IMR-90 (cell line): ENCODE measurements around the gene CNNM1. TPM values are rescaled to one million over a fixed set of nuclear protein-coding genes. Genes with fewer than 3 reads are reported as not detected.
A peak's percentile ranks its signal among the peaks of the same experiment; 100 is the strongest.

Source experiments
- ATAC-seq: fragments of 200-7000 bp; cut with Tn5 transposase; 2 replicates; pipeline ENCODE4 v1.9.1; 2020; ENCODE audit warnings: low read depth, mild to moderate bottlenecking, moderate library complexity
- BruUV-seq: library from RNA; stranded (reverse); fragments of 400-500 nt; replicated peaks from 2 replicates; lab custom pipeline; 2021; lab: Mats Ljungman, UMichigan
- CTCF ChIA-PET: fragments of 300-600 bp; formaldehyde crosslinking; extraction: SDS; loops from one replicate; lab custom pipeline; 2021; ENCODE audit warnings: antibody characterized with exemption; lab: Yijun Ruan, JAX
- POLR2A ChIA-PET: fragments of 300-600 bp; sonication (Branson Sonifier 250); formaldehyde crosslinking; loops from one replicate; lab custom pipeline; 2022; ENCODE audit warnings: antibody characterized with exemption; ENCODE audit not compliant: unreplicated experiment; lab: Charles Lee
- DNase-seq: peaks from one replicate; pipeline ENCODE4 v3.0.0; 2013
- H2AFZ ChIP-seq: replicated peaks from 2 replicates; pipeline ENCODE3; 2013; ENCODE audit warnings: low read length, mild to moderate bottlenecking; ENCODE audit not compliant: poor library complexity
- H2AK5ac ChIP-seq: 2 replicates; pipeline ENCODE4 v1.6.1; 2013; ENCODE audit warnings: low read depth, low read length, inconsistent platforms
- H2AK9ac ChIP-seq: replicated peaks from 2 replicates; pipeline ENCODE3; 2013; ENCODE audit warnings: mild to moderate bottlenecking, low read depth, low read length, moderate library complexity; ENCODE audit not compliant: poor library complexity
- H2BK120ac ChIP-seq: 2 replicates; pipeline ENCODE4 v1.6.1; 2013; ENCODE audit warnings: low read depth, low read length, inconsistent platforms
- H2BK15ac ChIP-seq: 3 replicates; pipeline ENCODE4 v1.6.1; 2013; ENCODE audit warnings: low read depth, low read length, inconsistent platforms
- H2BK20ac ChIP-seq: 2 replicates; pipeline ENCODE4 v1.6.1; 2013; ENCODE audit warnings: low read depth, mild to moderate bottlenecking, inconsistent platforms, low read length, moderate library complexity
- H2BK5ac ChIP-seq: 2 replicates; pipeline ENCODE4 v1.6.1; 2013; ENCODE audit warnings: mild to moderate bottlenecking, low read depth, low read length, inconsistent platforms; ENCODE audit not compliant: poor library complexity, severe bottlenecking
- H3K14ac ChIP-seq: replicated peaks from 2 replicates; pipeline ENCODE4 v1.6.1; 2013; ENCODE audit warnings: low read depth, low read length, inconsistent platforms
- H3K18ac ChIP-seq: 2 replicates; pipeline ENCODE4 v1.6.1; 2013; ENCODE audit warnings: low read depth, low read length, control low read depth
- H3K23ac ChIP-seq: 2 replicates; pipeline ENCODE4 v1.6.1; 2013; ENCODE audit warnings: low read depth, low read length, inconsistent platforms
- H3K27ac ChIP-seq: 2 replicates; pipeline ENCODE4 v1.5.1; 2013; ENCODE audit warnings: mild to moderate bottlenecking, control low read depth, low read length; ENCODE audit not compliant: insufficient read depth
- H3K27me3 ChIP-seq: 2 replicates; pipeline ENCODE4 v1.6.1; 2013; ENCODE audit warnings: low read length; ENCODE audit not compliant: control insufficient read depth, insufficient read depth
- H3K36me3 ChIP-seq: 2 replicates; pipeline ENCODE4 v1.6.1; 2013; ENCODE audit warnings: low read length, mixed read lengths; ENCODE audit not compliant: control insufficient read depth, insufficient read depth
- H3K4ac ChIP-seq: 2 replicates; pipeline ENCODE4 v1.6.1; 2013; ENCODE audit warnings: low read depth, low read length, inconsistent platforms
- H3K4me1 ChIP-seq: 2 replicates; pipeline ENCODE4 v1.6.1; 2013; ENCODE audit warnings: low read length, mixed read lengths; ENCODE audit not compliant: control insufficient read depth, insufficient read depth
- H3K4me2 ChIP-seq: 2 replicates; pipeline ENCODE4 v1.6.1; 2013; ENCODE audit warnings: low read depth, mild to moderate bottlenecking, control low read depth, low read length, moderate library complexity
- H3K4me3 ChIP-seq: 2 replicates; pipeline ENCODE4 v1.5.1; 2013; ENCODE audit warnings: low read depth, mild to moderate bottlenecking, control low read depth, low read length, moderate library complexity; ENCODE audit not compliant: insufficient read depth
- H3K56ac ChIP-seq: 2 replicates; pipeline ENCODE4 v1.6.1; 2013; ENCODE audit warnings: low read length, inconsistent platforms; ENCODE audit not compliant: insufficient read depth; ENCODE audit errors: extremely low read depth
- H3K79me1 ChIP-seq, 2 experiments: 2 replicates each; pipeline ENCODE4 v1.6.1; 2013; ENCODE audit warnings: low read length in 2 of 2, inconsistent platforms in 1 of 2, low read depth in 1 of 2
- H3K9ac ChIP-seq: 2 replicates; pipeline ENCODE4 v1.6.1; 2013; ENCODE audit warnings: low read depth, low read length, control low read depth
- H3K9me1 ChIP-seq: 2 replicates; pipeline ENCODE4 v1.6.1; 2013; ENCODE audit warnings: low read length, inconsistent platforms; ENCODE audit not compliant: insufficient read depth
- H3K9me3 ChIP-seq: 2 replicates; pipeline ENCODE4 v1.6.1; 2013; ENCODE audit warnings: low read length; ENCODE audit not compliant: control insufficient read depth, insufficient read depth
- H4K20me1 ChIP-seq: 2 replicates; pipeline ENCODE4 v1.6.1; 2013; ENCODE audit warnings: low read length, inconsistent platforms; ENCODE audit not compliant: insufficient read depth
- H4K5ac ChIP-seq: 2 replicates; pipeline ENCODE4 v1.6.1; 2013; ENCODE audit warnings: mild to moderate bottlenecking, low read depth, low read length, control low read depth
- H4K8ac ChIP-seq, 2 experiments: 2 replicates each; pipeline ENCODE4 v1.6.1; 2013; ENCODE audit warnings: low read depth in 2 of 2, low read length in 2 of 2, control low read depth in 1 of 2, inconsistent platforms in 1 of 2
- H4K91ac ChIP-seq: 2 replicates; pipeline ENCODE4 v1.6.1; 2013; ENCODE audit warnings: low read depth, low read length, inconsistent platforms; ENCODE audit not compliant: insufficient read depth
- CEBPB ChIP-seq: IDR thresholded peaks from 2 replicates; pipeline ENCODE4 v1.6.1; 2012; ENCODE audit warnings: low read depth, low read length, improper control_type of control experiment
- CHD1 ChIP-seq: IDR thresholded peaks from 2 replicates; pipeline ENCODE4 v1.6.1; 2012; ENCODE audit warnings: low read depth, low read length, improper control_type of control experiment
- RAD21 ChIP-seq: IDR thresholded peaks from 2 replicates; pipeline ENCODE4 v1.6.1; 2012; ENCODE audit warnings: low read length, improper control_type of control experiment
- WGBS, 2 experiments: methylation state at CpG; one replicate each; pipeline versions ENCODE4 v1.1.5 to v1.1.7; 2013; ENCODE audit warnings: missing lambda C conversion rate in 2 of 2; ENCODE audit not compliant: insufficient read length in 1 of 2; ENCODE audit errors: extremely low coverage in 2 of 2; 5-methylcytosine and 5-hydroxymethylcytosine counted together
- dilution Hi-C: fragments of 300-500 bp; cut with HindIII; formaldehyde crosslinking; loops from one replicate; pipeline ENCODE4 v1.14.3; 2018; ENCODE audit warnings: low sequenced_read_pairs; ENCODE audit not compliant: unreplicated experiment
- in situ Hi-C: fragments of 300-500 bp; cut with MboI; formaldehyde crosslinking; loops from 3 replicates; pipeline ENCODE4 v1.14.3; 2019; ENCODE audit warnings: low sequenced_read_pairs, inconsistent platforms, mixed read lengths
- intact Hi-C: fragments of 100-400 bp; cut with micrococcal nuclease; formaldehyde crosslinking; loops from 2 replicates; pipeline ENCODE4 v1.10.0; 2022
- polyA plus RNA-seq, 3 experiments: library from polyadenylated mRNA; depleted of rRNA; stranded (reverse); fragments of >200 nt; gene quantifications; 2 replicates each; pipeline ENCODE4 v1.2.3, GENCODE V29; 2012; ENCODE audit warnings: low replicate concordance in 1 of 3
- total RNA-seq: library from RNA; depleted of rRNA; stranded (reverse); fragments of >200 nt; gene quantifications from 2 replicates; pipeline ENCODE4 v1.2.3, GENCODE V29; 2012

The CNNM1 gene
- total and polyA plus RNA-seq, 2 of the 4 experiments (the other 2 are of a cell fraction) = 0.18 to 0.39 TPM

- no peaks in the 10 kb centered on the region for H4K20me1 ChIP-seq
- H2BK120ac ChIP-seq = no peak overlapping the region
- H2AK9ac ChIP-seq = no peak overlapping the region
- intact Hi-C loops (no loop called here), in situ Hi-C loops (no loop called here), dilution Hi-C loops (no loop called here)
- H3K56ac ChIP-seq = no peak overlapping the region
- no peaks in the 10 kb centered on the region for H3K4me1 ChIP-seq
- H2BK15ac ChIP-seq = no peak overlapping the region
- no peaks in the 10 kb centered on the region for H3K27me3 ChIP-seq
- CTCF ChIA-PET = no interaction called here
- no peak overlapping the region for H4K91ac ChIP-seq
- no peak overlapping the region for H4K5ac ChIP-seq
- no peak overlapping the region for H3K9ac ChIP-seq
- TF ChIP-seq CEBPB (no peak), CHD1 (no peak), RAD21 (no peak)
- H3K9me3 ChIP-seq = no peaks in the 10 kb centered on the region
- no peak overlapping the region for H2AK5ac ChIP-seq
- WGBS, 2 experiments = no CpG with 5 or more reads among the region's 3 CpGs
- H3K4me2 ChIP-seq = no peak overlapping the region
- no peak overlapping the region for H2AFZ ChIP-seq
- no peak overlapping the region for H3K14ac ChIP-seq
- DNase-seq = peak; percentile 1
- no peaks in the 10 kb centered on the region for H3K36me3 ChIP-seq
- no peak overlapping the region for H2BK5ac ChIP-seq
- H3K23ac ChIP-seq = no peak overlapping the region
- POLR2A ChIA-PET = no interaction called here
- no peaks in the 10 kb centered on the region for H3K9me1 ChIP-seq
- H2BK20ac ChIP-seq = no peak overlapping the region
- no peak overlapping the region for H3K27ac ChIP-seq
- H4K8ac ChIP-seq = no peak overlapping the region
- H3K18ac ChIP-seq = no peak overlapping the region
- BruUV-seq = no TSS peak
- no peak overlapping the region for H3K4me3 ChIP-seq
- ATAC-seq = no peak
- H3K4ac ChIP-seq = no peak overlapping the region
- no peaks in the 10 kb centered on the region for H3K79me1 ChIP-seq
Observed at GRCh38 chr10:99285881-99286280, 43.3 kb upstream of the CNNM1 start.
